ENCODE results near the gene MSGN1.

GRCh38 chr2:17771956-17772355, 44.3 kb upstream of the MSGN1 start:
- TF ChIP-seq POLR2A (IDR thresholded peaks at IDR 0.05; ENCODE audit: low read length) (no peak), GATA1 (IDR thresholded peaks at IDR 0.05; ENCODE audit: low read depth, low read length) (no peak)

Data from erythroblast (primary cell).